RPMI8226 (cell line): ENCODE data around the gene EBF4.
"Not testable (repeated sequence)": the region's sequence is repeated elsewhere in the genome, so short reads cannot be mapped to it uniquely, and the experiment has no call there.

ENCODE experiments used
- DNase-seq: peaks from one replicate; pipeline ENCODE4 v3.0.0-alpha.2; 2015

EBF4 gene

GRCh38 chr20:2760297-2760951 is 67.8 kb downstream of the EBF4 start:
- no peak for DNase-seq

- no peak for DNase-seq
These were observed 68.3 kb downstream of the EBF4 start for GRCh38 chr20:2760952-2761305.

GRCh38 chr20:2761885-2762284 is 69.3 kb downstream of the EBF4 start:
- no peak for DNase-seq

GRCh38 chr20:2762578-2763131 is 70.1 kb downstream of the EBF4 start:
- peak; percentile 39 for DNase-seq

GRCh38 chr20:2763186-2763585 is 70.6 kb downstream of the EBF4 start:
- DNase-seq = no peak

GRCh38 chr20:2767768-2768631 is 75.4 kb downstream of the EBF4 start:
- no peak for DNase-seq

GRCh38 chr20:2768632-2769015 is 76.0 kb downstream of the EBF4 start:
- no peak for DNase-seq

- not testable (repeated sequence) for DNase-seq
These were observed 77.5 kb downstream of the EBF4 start for GRCh38 chr20:2770091-2770490.

- DNase-seq = no peak
These were observed 79.1 kb downstream of the EBF4 start for GRCh38 chr20:2771631-2772080.

GRCh38 chr20:2773812-2774211 is 81.2 kb downstream of the EBF4 start:
- no peak for DNase-seq

- DNase-seq = no peak
These were observed 82.6 kb downstream of the EBF4 start for GRCh38 chr20:2775139-2775538.

- no peak for DNase-seq
These were observed 86.2 kb downstream of the EBF4 start for GRCh38 chr20:2778602-2779321.

- DNase-seq = peak; percentile 51
These were observed 88.4 kb downstream of the EBF4 start for GRCh38 chr20:2780948-2781347.

GRCh38 chr20:2783908-2784566 is 91.5 kb downstream of the EBF4 start:
- no peak for DNase-seq

- DNase-seq = no peak
These were observed 100.9 kb downstream of the EBF4 start for GRCh38 chr20:2793471-2793870.

GRCh38 chr20:2794202-2794748 is 101.7 kb downstream of the EBF4 start:
- no peak for DNase-seq

- DNase-seq = no peak
These were observed 102.4 kb downstream of the EBF4 start for GRCh38 chr20:2794866-2795447.

GRCh38 chr20:2795451-2795850 is 102.9 kb downstream of the EBF4 start:
- no peak for DNase-seq

- DNase-seq = no peak
These were observed 103.6 kb downstream of the EBF4 start for GRCh38 chr20:2796011-2796660.

- DNase-seq = no peak
These were observed 104.8 kb downstream of the EBF4 start for GRCh38 chr20:2797136-2797983.
